Stimulated activated CD8-positive, alpha-beta memory T cell treated with anti-CD3 and anti-CD28 coated beads, Interleukin-7, amount 100 ng/mL, for 4 hours (primary cell): Measurements from ENCODE around the gene GPR107.

ENCODE experiments used
- DNase-seq, 2 donors: peaks; one replicate each; pipeline ENCODE4 v3.0.0-alpha.2; 2020; ENCODE audit warnings: low read depth in 2 of 2

The GPR107 gene

DNA sequence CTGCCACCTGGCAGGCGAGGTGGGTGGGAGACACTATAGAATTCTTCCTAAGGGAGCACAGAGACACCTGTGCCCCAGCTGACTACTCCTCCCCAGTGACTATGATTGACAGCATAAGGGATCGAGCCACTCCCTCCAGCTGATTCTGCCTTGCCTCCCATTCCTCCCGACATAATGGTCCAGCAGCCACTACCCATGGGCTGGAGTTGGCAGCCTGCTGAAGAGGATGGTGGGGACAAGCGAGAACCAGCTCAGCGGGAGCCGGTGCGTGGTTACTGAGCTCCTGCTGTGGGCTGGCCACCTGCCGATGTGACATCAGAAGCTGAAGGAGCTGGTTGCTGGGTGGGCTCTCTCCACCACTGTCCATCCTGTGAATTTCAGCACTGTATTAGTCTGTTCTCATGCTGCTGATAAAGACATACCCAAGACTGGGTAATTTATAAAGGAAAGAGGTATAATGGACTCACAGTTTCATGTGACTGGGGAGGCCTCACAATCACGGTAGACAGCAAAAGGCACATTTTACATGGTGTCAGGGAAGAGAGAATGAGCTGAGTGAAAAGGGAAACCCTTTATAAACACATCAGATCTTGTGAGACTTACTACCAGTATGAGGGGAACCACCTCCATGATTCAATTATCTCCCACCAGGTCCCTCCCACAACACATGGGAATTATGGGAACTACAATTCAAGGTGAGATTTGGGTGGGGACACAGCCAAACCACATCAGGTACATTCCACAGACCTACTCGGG lies 106.4 kb downstream of the GPR107 start:
- no peak for DNase-seq

- no peak for DNase-seq
Observed at GRCh38 chr9:130160862-130161470, 107.3 kb downstream of the GPR107 start.

DNA sequence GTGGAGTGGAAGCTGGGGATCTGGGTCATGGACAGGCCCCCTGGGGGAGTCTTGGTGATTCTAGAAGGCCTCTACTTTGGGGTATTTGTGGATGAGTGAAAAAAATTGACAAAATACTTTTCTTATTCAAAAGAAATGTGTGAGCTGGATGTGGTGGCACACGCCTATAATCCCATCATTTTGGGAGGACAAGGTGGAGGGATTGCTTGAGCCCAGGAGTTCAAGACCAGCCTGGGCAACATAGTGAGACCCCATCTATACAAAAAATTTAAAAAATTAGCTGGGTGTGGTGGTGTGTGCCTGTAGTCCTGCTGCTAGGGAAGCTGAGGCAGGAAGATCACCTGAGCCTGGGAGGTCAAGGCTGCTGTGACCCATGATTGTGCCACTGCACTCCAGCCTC lies 111.9 kb downstream of the GPR107 start:
- no peak for DNase-seq

- DNase-seq, result no peak
Observed at GRCh38 chr9:130166399-130166798, 112.7 kb downstream of the GPR107 start.

DNA sequence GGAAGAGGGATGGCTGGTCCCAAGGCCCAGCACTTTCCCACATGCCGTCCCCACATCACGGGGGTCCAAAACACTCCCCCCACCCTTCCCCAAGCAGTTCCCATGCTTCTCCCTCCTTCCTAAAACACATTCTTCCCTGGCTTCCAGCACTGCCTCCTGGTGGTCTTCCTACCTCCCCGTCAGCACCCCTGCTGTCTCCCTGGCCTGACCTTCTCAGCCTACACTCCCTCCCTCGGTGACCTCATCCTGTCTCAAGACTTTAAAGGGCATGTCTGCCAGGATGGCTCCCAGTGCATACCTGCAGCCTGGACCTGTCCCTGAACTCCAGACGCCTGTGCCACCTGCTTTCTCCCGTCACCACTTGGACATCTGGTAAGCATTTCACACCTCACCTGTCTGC lies 114.2 kb downstream of the GPR107 start:
- no peak for DNase-seq

DNA sequence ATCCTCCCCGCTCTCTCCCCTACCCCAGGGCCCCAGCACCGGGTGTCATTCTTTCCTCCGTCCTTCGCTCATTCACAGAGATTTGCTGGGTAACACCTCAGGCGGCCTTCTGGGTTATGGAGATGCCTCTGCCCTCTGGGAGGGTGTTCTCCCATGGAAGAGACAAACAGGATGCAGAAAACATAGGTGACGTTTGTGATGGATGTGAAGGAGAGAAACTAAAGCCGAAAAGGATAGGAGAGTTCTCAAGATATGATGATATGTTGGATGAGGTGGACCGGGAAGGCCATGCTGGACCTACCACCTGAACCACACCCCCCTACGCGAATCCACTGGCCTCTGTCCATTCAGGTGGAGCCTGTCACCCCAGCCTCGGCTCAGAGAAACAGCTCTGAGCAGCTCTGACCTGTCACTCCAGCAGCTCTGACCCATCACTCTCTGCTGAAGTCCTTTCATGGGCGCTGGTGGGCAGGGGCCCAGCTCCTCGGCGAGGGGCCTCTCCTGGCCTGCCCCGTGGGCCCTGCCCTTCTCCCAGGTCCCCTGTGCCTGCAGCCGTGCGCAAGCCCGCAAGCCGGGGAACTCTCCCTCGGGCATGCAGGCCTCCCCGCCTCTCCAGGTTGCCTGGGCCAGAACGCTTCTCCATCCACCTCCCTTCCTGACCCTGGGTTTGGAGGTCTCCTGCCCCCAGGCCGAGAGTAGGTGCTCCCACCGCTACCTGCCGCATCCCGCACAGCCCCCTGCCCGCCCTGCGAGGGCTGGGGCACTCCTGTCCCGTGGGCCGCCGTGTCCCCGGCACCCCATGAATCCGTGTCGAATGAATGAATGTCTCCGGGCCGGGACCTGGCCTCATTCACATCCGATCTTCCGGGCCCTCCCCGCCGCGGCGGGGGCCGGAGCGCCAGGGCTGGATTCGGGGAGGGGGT lies 117.8 kb downstream of the GPR107 start:
- DNase-seq, result no peak

GRCh38 chr9:130172161-130172857 lies 118.6 kb downstream of the GPR107 start, which contains the start of gene NCS1:
Gene NCS1 (plus strand): TSS chr9:130172404. CDS start chr9:130172664, 260 bp downstream.
- peak; percentile 17 to 70 for DNase-seq

- peak; percentile 27 to 69 for DNase-seq
Observed at GRCh38 chr9:130172858-130173665, 119.4 kb downstream of the GPR107 start.

DNA sequence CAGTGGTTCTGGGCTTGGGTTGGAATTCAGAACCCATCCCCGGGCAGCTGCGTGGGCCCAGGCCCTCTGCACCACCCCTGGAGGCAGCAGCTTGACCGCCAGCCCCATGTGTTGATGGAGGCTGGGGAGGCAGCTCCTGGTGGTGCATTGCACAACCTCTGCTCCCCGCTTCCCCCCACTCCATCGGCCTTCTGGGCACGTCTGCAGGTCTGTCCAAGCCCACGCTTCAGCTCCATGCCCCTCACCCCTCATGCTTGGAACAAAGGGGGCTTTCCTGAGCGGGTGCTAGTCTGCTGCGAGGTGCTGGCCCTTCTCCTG lies 119.9 kb downstream of the GPR107 start:
- no peak for DNase-seq

DNA sequence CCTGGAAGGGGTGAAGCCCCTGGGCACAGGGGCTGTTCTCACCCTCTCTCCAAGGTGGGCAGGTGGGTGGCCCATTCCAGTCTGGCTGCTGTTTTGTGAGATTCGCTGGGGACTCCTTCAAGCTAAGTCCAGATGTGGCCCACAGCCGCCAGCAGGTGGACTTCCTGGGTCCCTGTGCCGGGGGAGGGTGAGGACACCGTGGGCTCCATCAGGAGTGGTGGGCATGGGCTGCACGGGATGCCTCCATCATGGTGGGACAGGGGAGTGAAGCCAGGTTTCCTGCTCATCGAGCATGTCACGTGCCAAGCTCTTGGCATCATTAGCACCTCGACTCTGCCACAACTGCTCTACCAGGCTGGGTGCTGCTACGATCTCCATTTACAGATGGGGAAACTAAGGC lies 120.3 kb downstream of the GPR107 start:
- no peak for DNase-seq

DNA sequence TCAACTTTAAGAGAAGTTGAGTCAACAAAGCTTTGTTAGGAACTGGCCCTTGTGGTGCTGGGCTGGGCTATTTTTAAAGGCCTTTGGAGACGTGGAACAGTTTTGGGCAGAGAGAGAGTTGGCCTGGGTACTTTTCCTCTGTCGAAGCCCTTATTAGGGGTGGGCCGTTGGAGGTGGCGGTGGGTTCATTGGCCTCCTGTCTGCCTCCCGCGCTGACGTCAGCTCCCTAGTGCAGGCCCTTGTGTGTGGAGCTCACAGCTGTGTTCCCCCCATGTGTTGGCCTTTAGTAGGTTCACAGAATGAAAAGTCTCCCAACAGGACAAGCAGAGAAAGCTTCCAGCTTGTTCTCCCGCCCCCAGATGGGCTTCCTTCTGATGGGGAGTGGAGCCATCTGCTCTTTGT lies 121.2 kb downstream of the GPR107 start:
- no peak for DNase-seq

- no peak for DNase-seq
Observed at GRCh38 chr9:130175355-130175754, 121.6 kb downstream of the GPR107 start.

DNA sequence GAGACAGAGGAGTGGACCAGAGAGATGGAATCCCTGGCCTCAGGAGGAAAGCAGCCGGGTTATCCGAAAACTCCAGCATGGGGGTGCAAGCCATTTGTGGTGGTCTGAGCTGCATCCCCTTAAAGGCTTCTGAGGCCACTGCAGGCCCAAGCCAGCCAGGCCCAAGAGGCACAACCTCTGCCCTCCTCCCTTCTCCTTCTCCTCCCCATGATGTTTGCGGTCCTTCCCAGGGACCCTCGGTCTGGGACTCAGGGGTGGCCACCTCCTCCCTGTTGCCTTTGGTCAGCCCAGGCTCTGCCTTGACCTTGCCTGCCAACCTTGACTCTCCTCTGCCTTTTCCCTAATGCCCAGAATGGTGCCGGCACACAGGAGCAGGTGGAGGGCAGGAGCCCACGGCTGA lies 123.1 kb downstream of the GPR107 start:
- DNase-seq, result no peak

DNA sequence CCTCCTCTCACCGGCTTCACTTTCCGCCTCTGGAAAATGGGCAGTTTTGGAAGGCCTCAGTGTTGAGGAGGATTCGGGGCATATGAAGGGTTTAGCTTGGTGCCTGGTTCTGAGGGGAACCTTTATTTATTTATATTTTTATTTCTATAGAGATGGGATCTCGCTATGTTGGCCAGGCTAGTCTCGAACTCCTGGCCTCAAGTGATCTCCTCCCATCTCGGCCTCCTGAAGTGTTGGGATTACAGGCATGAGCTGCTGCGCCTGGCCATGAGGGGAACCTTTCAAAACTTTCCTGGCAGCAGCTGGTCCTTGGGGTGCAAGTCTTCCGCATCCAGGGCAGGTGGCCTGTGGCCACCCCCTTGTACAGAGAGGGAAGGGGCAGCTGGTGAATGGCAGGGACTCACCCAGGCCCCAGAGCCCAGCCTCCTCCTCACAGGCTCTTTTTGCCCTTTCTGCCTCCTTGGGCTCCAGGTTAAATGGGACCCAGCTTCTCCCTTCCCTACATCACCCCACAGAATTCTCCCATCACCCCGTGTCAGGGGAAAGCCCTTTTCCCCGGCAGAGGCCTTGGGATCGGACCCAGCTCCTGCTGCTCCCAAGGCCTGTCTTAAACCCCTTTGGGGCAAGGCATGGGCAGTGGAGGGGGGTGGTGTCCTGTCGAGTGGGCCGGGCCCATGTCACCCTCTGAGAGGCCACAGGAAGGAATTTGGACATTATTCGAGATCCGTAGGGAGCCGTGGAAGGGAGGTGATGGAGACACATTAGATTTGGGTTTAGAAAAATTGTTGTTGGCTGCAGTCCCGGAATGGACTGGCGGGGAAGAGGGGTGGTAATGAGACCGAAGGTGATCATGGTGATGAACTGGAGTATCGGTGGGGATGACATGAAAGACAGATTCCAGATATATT lies 124.4 kb downstream of the GPR107 start:
- no peak for DNase-seq

DNA sequence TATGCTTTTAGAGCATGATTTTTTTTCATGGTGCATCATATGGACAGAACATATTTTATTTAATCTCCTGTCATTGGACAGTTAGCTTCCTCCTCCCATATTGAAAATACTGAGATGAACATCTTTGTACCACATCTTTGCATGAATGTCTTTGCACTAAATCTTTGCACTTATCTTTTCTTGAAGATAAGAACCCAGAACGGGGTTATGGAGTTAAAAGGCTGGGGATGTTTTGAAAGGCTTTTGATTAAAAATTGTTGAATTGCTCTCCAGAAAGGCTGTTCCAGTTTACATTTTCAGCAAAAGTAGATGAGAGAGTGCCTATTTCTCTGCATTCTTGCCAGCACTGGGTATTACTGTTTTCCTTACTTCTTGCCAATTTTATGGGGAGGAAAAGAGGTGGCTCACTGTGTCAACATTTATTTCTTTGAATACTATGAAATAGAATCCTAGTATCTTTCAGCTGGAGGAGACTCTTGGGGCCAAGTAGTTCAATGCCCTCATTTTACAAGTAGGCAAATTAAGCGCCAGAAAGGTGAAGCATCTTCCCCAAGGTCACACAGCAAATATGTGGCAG lies 125.7 kb downstream of the GPR107 start:
- no peak for DNase-seq

DNA sequence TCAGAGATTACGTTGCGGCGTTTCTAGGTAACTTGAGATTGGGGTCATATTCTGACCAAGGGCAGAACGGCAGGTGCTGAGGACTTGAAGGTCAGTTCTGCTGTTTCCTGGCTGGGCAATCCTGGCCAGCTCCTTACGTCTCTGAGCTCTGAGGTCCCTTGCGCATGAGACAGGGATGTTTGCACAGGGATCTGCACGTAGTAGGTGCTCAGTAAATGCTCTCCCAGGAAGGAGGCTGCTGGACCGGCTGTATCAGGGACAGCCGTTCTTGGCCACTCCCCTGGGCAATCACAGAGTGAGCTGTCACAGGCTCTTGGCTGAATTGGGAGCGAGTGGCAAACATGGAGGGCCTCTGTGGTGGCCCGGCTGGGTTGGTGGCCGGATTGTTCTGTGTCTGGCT lies 126.8 kb downstream of the GPR107 start:
- DNase-seq, result no peak

DNA sequence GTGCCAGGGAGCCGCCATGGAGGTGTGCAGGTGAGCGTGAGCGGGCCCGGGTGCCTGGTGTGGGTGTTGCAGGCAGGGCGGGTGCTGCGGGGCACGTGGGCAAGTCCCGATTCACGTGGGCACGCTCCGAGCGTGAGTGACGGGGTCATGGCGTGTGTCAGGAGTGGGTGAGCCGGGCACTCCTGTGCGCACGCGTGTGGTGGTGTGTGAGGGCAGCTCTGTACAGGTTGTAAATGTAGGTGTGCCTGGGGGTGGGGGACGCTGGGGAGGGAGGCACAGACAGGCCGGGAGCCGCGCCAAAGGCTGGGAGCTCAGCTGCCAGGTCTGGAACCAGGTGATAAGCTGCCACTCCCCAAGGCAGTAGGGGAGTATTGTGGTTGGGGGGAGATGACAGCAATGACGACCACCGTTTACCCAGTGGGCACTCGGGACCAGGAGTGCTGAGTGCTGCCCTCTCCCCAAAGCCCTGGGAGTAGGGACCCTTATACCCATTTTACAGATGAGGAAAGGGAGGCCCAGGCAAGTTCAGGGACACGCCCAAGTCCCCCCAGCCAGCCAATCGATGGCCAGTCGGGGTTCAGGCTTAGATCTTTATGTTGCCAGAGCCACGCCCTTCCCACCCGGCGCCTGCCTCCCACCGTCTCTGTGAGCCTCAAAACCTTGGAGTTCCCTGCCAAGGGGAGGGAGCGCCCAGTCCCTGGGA lies 128.1 kb downstream of the GPR107 start:
- DNase-seq, result no peak

- DNase-seq, result no peak
Observed at GRCh38 chr9:130182381-130182909, 128.7 kb downstream of the GPR107 start.
